Kidney (tissue), 14 donors: ENCODE results near the gene TMEM126B. TPM values are rescaled to one million over a fixed set of nuclear protein-coding genes. Genes with fewer than 3 reads are reported as not detected.

Experiments used
- DNase-seq, 5 donors: peaks; one replicate each; pipeline ENCODE4 v3.0.0-alpha.2; 2013 to 2020
- FAIRE-seq: peaks from 2 replicates; lab custom pipeline; 2012; peaks lifted over from hg19 to GRCh38; lab: Jason Lieb, UNC
- H3K27ac ChIP-seq, 2 donors: one replicate each; pipeline ENCODE4 v1.7.0; 2013; ENCODE audit warnings: low read depth in 2 of 2, low read length in 2 of 2, inconsistent platforms in 1 of 2
- H3K27me3 ChIP-seq: one replicate; pipeline ENCODE4 v1.7.1; 2013; ENCODE audit warnings: low read length, inconsistent platforms; ENCODE audit not compliant: control insufficient read depth, insufficient read depth
- H3K36me3 ChIP-seq, 3 donors: one replicate each; pipeline versions ENCODE4 v1.7.0 to v1.7.1; 2013; ENCODE audit warnings: low read length in 3 of 3, control low read depth in 1 of 3, inconsistent platforms in 1 of 3; ENCODE audit not compliant: insufficient read depth in 3 of 3, control insufficient read depth in 2 of 3
- H3K4me1 ChIP-seq, 3 donors: one replicate each; pipeline versions ENCODE4 v1.7.0 to v1.7.1; 2013; ENCODE audit warnings: low read length in 3 of 3, inconsistent platforms in 1 of 3, low read depth in 1 of 3; ENCODE audit not compliant: control insufficient read depth in 2 of 3, insufficient read depth in 2 of 3
- H3K4me3 ChIP-seq, 3 donors: one replicate each; pipeline versions ENCODE4 v1.7.0 to v1.8.1; 2013; ENCODE audit warnings: low read length in 3 of 3, control low read depth in 1 of 3, inconsistent platforms in 1 of 3
- H3K9ac ChIP-seq, 3 donors: one replicate each; pipeline versions ENCODE4 v1.7.0 to v1.7.1; 2013; ENCODE audit warnings: low read length in 3 of 3, control low read depth in 1 of 3, inconsistent platforms in 1 of 3
- H3K9me3 ChIP-seq, 3 donors: one replicate each; pipeline versions ENCODE4 v1.7.0 to v1.7.1; 2013; ENCODE audit warnings: low read length in 3 of 3, control low read depth in 1 of 3, inconsistent platforms in 1 of 3; ENCODE audit not compliant: control insufficient read depth in 2 of 3, insufficient read depth in 1 of 3
- CTCF ChIP-seq: IDR thresholded peaks from 3 replicates; pipeline ENCODE4 v1.5.1; 2012; ENCODE audit warnings: mild to moderate bottlenecking, moderate library complexity, borderline replicate concordance; ENCODE audit not compliant: insufficient read depth; ENCODE audit errors: extremely low read depth
- intact Hi-C: fragments of 100-400 bp; cut with DNase I; formaldehyde crosslinking; loops from one replicate; pipeline ENCODE4 v1.11.1; 2022
- polyA plus RNA-seq: library from polyadenylated mRNA; stranded (reverse); fragments of 350-450 nt; fragmentation: Illumina TruSeq; extraction: RNeasy Lipid Tissue Mini Kit (QIAGEN cat#74804); gene quantifications from one replicate; pipeline ENCODE4 v1.2.3, GENCODE V29; 2014; ENCODE audit warnings: low read depth, low replicate concordance; ENCODE audit not compliant: insufficient read depth
- total RNA-seq: library from RNA; stranded (reverse); fragmentation: NEBNext Ultra II Directional; extraction: Animal tissue kit (Norgen Biotek cat#: 25700); gene quantifications from one replicate; pipeline ENCODE4 v1.2.1, GENCODE V29; 2021
- donor health status: control.
- donor health status: control.
- donor health status: control.
- donor health status: control.
- donor health status: control.
- donor health status: DM: yes; HTN: yes; CAD: no.
- donor health status: Normal renal cell carcinoma (clear cell type).

Gene TMEM126B
- total and polyA plus RNA-seq, 2 donors from 2014 or later = 51.5 to 54.7 TPM

GRCh38 chr11:85634747-85635146 is 6.4 kb downstream of the TMEM126B start:
- Histone ChIP-seq H3K9me3 (no peaks in the 10 kb centered on the region), H3K36me3 (peaks cover 5 to 8% (median 8%) of the 10 kb centered on the region in 3 donors), H3K9ac (no peak overlapping the region), H3K4me3 (no peak overlapping the region), H3K27me3 (no peaks in the 10 kb centered on the region), H3K4me1 (no peaks in the 10 kb centered on the region), H3K27ac (no peak overlapping the region)
- no peak for TF ChIP-seq CTCF
- DNase-seq (no peak), FAIRE-seq (no peak)
- intact Hi-C loops = no loop called here

- Histone ChIP-seq H3K9ac (no peak overlapping the region), H3K36me3 (no peaks in the 10 kb centered on the region), H3K4me1 (peaks cover 0 to 4% (median 0%) of the 10 kb centered on the region in 3 donors), H3K9me3 (no peaks in the 10 kb centered on the region), H3K27me3 (no peaks in the 10 kb centered on the region), H3K27ac (no peak overlapping the region), H3K4me3 (no peak overlapping the region)
- FAIRE-seq (no peak), DNase-seq (peak in 2 of 5 donors; percentile 20 to 49)
- no peak for TF ChIP-seq CTCF
- intact Hi-C loops = no loop called here
These were observed 14.8 kb downstream of the TMEM126B start for GRCh38 chr11:85643191-85643614.

DNA sequence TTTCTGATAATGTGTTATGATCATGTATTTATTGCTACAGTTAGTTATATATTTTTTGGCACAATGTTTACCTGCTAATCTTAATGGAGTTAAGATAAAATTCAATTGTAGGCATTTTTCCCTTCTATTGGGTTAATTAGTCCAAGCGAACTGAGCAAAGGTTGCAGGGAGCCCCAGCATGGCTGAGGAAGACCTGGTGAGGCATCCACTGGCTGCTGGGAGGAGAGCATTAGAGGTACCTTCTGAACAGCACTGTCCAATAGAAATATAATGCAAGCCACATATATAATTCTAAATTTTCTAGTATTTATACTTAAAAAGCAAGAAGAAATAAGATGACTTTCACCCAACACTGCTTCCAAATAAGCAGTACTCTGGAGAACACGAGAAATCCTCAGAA is 18.7 kb downstream of the TMEM126B start:
- Histone ChIP-seq H3K27ac (peak overlapping the region; percentile 2 to 80), H3K4me1 (peaks cover 0 to 9% (median 3%) of the 10 kb centered on the region in 3 donors), H3K9me3 (no peaks in the 10 kb centered on the region), H3K27me3 (no peaks in the 10 kb centered on the region), H3K4me3 (peak overlapping the region; percentile 97), H3K36me3 (peaks cover 0 to 3% (median 0%) of the 10 kb centered on the region in 3 donors), H3K9ac (peak overlapping the region in 2 of 3 donors; percentile 85 to 93)
- intact Hi-C loops = no loop called here
- TF ChIP-seq CTCF = no peak
- FAIRE-seq (no peak), DNase-seq (no peak)
